WERI-Rb-1 (cell line): ENCODE measurements around the gene SVIL.

Experiments
- DNase-seq: peaks from one replicate; pipeline ENCODE4 v3.0.0-alpha.2; 2020
- H3K27ac ChIP-seq: fragments of 250-450 bp; sonication (Bioruptor Pico); 2 replicates; pipeline ENCODE4 v1.5.1; 2020; ENCODE audit warnings: mild to moderate bottlenecking, moderate library complexity
- H3K27me3 ChIP-seq: fragments of 250-450 bp; sonication (Bioruptor Pico); 2 replicates; pipeline ENCODE4 v1.5.1; 2021; ENCODE audit warnings: mild to moderate bottlenecking, low read depth, moderate library complexity; ENCODE audit not compliant: insufficient read depth, severe bottlenecking
- H3K36me3 ChIP-seq: fragments of 250-450 bp; sonication (Bioruptor Pico); 2 replicates; pipeline ENCODE4 v1.5.1; 2020; ENCODE audit warnings: mild to moderate bottlenecking, moderate library complexity
- H3K4me3 ChIP-seq: 2 replicates; pipeline ENCODE4 v1.5.1; 2011; ENCODE audit warnings: low read depth, mild to moderate bottlenecking, control low read depth, low read length
- H3K9me3 ChIP-seq: fragments of 250-450 bp; sonication (Bioruptor Pico); 2 replicates; pipeline ENCODE4 v1.5.1; 2021; ENCODE audit warnings: mild to moderate bottlenecking, moderate library complexity; ENCODE audit not compliant: severe bottlenecking
- TF ChIP-seq, protein P1 (sequence below): IDR thresholded peaks from 2 replicates; pipeline ENCODE4 v1.5.1; 2011; ENCODE audit warnings: low read depth, mild to moderate bottlenecking, control low read depth, inconsistent platforms, low read length

Gene SVIL

DNA sequence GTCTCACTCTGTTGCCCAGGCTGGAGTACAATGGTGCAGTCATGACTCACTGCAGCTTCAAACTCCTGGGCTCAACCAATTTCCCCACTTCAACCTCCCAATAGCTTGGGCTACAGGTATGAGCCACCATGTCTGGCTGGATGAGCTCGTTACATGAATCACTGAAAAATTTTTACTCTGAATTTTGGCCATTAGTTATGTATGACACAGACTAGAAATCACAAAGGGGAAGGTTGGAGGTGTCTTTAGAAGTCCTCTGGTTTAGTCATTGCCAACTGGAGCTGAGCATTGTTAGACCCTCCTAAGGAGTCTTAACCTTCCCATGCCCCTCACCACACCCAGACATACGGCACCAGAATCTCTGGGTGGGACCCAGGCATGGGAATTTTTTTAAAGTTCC is 34.7 kb downstream of the SVIL start:
- Histone ChIP-seq H3K27ac (no peak overlapping the region), H3K4me3 (no peak overlapping the region), H3K9me3 (no peaks in the 10 kb centered on the region), H3K27me3 (no peaks in the 10 kb centered on the region), H3K36me3 (no peaks in the 10 kb centered on the region)
- TF ChIP-seq, protein P1, sequence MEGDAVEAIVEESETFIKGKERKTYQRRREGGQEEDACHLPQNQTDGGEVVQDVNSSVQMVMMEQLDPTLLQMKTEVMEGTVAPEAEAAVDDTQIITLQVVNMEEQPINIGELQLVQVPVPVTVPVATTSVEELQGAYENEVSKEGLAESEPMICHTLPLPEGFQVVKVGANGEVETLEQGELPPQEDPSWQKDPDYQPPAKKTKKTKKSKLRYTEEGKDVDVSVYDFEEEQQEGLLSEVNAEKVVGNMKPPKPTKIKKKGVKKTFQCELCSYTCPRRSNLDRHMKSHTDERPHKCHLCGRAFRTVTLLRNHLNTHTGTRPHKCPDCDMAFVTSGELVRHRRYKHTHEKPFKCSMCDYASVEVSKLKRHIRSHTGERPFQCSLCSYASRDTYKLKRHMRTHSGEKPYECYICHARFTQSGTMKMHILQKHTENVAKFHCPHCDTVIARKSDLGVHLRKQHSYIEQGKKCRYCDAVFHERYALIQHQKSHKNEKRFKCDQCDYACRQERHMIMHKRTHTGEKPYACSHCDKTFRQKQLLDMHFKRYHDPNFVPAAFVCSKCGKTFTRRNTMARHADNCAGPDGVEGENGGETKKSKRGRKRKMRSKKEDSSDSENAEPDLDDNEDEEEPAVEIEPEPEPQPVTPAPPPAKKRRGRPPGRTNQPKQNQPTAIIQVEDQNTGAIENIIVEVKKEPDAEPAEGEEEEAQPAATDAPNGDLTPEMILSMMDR: no peak
- no peak for DNase-seq

DNA sequence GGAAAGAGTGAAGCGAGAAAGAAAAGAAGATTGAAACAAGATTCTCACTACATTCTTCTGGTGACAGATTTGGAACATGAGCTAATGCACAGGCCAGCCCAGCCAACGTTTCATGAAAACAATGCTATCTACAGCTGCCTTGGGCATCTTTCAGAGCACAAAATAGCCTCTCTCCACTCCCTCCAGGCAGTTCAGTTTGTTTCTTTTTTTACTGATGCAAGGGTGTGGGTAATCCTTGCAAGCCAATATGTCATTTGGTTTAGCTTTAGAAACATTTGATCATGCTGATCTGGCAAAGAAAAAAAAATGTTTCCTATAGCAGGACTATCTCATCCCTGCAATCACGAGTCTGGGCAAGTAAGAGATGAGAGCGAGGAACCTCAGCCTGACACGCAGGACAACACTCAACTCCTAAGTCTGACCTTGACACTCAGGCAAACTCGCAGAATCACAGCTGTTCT is 35.9 kb downstream of the SVIL start:
- no peaks in the 10 kb centered on the region for H3K9me3 ChIP-seq
- no peaks in the 10 kb centered on the region for H3K36me3 ChIP-seq
- no peaks in the 10 kb centered on the region for H3K27me3 ChIP-seq
- no peak overlapping the region for H3K27ac ChIP-seq
- no peak overlapping the region for H3K4me3 ChIP-seq
- TF ChIP-seq, protein P1: no peak
- no peak for DNase-seq

DNA sequence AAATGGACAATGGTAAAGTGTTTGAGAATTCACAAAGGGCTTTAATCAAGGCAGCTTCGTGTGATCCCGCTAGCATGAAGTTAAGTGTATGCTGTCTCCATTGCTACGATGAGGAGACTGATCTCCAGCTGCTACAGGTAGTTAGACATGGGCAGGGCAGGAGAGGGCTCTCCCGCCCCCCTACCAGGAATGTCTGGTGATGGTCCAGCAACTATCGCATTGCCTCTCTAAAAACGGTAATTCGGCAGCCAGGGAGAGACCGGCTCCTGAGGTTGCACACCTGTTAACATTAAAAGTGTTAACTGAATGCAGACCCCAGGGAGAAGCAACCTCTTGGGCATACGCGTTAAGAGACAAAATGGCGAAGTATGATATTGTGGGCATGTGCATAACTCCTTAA is 37.9 kb downstream of the SVIL start:
- Histone ChIP-seq H3K9me3 (no peaks in the 10 kb centered on the region), H3K36me3 (no peaks in the 10 kb centered on the region), H3K27me3 (no peaks in the 10 kb centered on the region), H3K27ac (no peak overlapping the region), H3K4me3 (no peak overlapping the region)
- TF ChIP-seq, protein P1: no peak
- DNase-seq: no peak

DNA sequence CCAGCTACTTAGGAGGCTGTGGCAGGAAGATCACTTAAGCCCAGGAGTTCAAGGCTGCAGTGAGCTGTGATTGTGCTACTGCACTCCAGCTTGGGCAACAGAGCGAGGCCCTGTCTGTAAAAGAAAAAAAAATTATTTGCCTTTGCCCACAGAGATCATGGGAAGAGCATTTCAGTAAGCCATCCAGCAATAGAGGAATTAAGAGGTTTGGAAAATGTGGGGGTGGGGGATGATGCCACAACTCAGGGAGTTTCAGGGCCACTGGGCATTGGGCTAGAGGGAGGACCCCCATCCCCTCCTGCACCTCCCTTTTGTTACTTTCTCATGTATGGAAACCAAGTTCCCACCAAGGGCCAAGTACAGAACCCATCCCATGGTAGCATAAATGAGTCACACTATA is 38.4 kb downstream of the SVIL start:
- no peaks in the 10 kb centered on the region for H3K27me3 ChIP-seq
- no peaks in the 10 kb centered on the region for H3K9me3 ChIP-seq
- TF ChIP-seq, protein P1: no peak
- no peak for DNase-seq
- no peaks in the 10 kb centered on the region for H3K36me3 ChIP-seq
- H3K4me3 ChIP-seq: no peak overlapping the region
- no peak overlapping the region for H3K27ac ChIP-seq

DNA sequence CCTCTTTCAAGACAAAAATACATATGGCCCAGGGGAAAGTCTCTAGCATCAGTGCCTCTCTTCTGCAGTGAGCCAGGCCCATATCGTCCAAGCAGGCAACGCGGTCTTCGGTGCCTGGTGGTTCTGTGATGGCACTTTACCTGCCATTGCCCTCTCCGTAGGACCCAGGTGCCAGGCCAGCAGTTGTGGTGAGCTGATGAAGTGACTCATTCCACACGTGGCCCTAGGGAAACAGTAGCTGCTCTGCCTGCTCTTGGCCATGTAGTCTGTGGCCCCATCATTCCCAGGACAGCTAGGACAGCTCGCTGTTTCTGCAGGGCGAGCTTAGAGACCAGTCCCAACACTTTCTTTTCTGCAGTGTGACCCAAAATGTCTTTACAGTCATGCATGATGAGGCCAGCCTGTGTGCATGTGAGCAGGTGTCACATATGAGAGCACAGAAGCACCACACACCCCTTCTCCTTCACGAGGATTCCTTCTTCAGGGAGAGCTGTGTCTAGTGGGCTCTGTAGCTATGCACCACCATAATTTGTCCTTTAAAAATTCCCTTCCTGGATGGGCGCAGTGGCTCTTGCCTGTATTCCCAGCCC is 39.0 kb downstream of the SVIL start:
- TF ChIP-seq, protein P1: no peak
- H3K4me3 ChIP-seq: no peak overlapping the region
- no peaks in the 10 kb centered on the region for H3K36me3 ChIP-seq
- no peak for DNase-seq
- no peak overlapping the region for H3K27ac ChIP-seq
- H3K9me3 ChIP-seq: no peaks in the 10 kb centered on the region
- no peaks in the 10 kb centered on the region for H3K27me3 ChIP-seq

DNA sequence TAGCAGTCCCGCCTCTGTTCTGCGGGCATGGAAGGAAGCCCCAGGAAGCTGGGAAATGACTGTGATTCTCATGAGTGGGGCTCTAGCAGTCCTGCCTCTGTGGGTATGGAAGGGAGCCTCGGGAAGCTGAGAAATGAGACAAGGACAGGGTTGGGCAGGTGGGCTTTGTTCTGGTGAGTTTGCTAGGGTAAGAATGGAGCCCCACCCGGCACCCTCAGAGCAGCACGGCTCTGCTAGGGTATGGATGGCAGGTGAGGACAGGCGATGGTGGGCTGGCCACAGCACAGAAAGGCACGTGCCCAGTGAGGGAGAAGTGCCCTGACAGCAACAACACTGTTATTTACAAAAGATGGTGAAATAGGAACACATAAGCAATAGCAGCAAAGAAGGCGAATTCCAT is 39.6 kb downstream of the SVIL start:
- TF ChIP-seq, protein P1: no peak
- Histone ChIP-seq H3K27ac (no peak overlapping the region), H3K36me3 (no peaks in the 10 kb centered on the region), H3K9me3 (no peaks in the 10 kb centered on the region), H3K27me3 (no peaks in the 10 kb centered on the region), H3K4me3 (no peak overlapping the region)
- DNase-seq: no peak
